ENCODE data around the gene ANKMY1.
A peak's percentile ranks its signal among the peaks of the same experiment; 100 is the strongest.

Gene ANKMY1

DNA sequence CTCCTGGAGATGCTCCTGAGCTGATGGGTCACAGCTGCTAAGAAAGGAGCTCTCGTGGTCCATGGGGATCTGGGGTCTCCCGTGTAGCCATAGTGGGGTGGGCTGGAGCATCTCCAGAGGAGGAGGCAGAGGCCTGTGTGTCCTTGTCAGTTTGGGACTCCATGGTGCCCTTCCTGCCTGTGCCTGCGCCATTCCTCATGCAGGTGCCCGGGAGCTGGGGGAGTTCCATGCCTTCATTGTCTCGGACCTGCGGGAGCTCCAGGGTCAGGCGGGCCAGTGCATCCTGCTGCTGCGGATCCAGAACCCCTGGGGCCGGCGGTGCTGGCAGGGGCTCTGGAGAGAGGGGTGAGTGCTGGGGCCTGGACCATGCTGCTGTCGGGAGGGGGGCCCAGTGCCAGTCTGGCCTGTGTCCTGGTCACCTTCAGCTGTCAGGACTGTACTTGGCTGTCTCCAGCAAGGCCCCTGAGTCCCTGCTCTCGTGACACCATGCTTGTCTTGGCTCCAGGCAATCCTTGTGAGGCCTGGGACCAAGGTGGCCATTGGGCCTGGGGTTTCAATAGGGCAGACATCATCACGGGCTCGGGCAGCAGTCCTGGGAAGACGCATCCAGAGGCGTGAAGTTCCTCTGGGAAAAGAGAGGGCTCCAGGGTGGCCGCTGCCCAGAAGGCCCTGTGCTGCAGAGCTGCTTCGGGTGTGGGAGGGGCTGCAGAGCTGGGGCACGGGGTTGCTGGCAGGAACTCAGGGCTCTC lies 36.1 kb upstream of the ANKMY1 start:
- DNase-seq = no peak

DNA sequence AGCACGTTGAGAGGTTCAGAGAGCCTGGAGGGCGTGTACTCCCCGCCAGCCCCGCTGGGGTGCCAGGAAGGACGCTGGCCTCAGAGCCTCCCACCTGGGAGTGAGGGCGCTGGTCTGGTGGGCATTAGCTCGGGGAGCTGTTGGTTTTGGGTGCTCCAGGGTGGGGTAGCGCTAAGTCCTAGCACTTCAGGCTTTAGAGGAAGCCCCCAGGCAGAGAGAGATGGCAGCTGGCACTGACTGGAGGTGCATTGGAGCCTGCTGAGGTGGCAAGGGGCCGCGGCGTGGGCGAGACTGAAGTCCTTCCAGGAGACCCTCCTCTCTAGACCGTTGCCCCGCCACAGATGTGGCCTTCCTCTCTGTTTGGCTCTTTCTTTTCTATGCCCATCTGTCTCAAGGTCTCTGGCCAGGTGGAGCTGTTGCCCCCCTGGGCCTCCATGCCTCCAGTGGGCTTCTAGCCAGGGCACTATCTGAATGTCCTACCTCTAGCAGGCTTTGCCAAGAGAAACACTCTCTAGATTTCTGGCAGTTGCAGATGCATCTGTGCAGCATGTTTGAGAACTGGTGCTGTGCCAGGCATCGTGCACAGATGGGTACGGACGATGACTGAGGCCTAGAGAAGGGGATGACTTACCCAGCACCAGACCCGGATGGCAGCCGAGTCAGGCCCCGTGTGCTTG lies 35.4 kb upstream of the ANKMY1 start:
- no peak for DNase-seq

DNA sequence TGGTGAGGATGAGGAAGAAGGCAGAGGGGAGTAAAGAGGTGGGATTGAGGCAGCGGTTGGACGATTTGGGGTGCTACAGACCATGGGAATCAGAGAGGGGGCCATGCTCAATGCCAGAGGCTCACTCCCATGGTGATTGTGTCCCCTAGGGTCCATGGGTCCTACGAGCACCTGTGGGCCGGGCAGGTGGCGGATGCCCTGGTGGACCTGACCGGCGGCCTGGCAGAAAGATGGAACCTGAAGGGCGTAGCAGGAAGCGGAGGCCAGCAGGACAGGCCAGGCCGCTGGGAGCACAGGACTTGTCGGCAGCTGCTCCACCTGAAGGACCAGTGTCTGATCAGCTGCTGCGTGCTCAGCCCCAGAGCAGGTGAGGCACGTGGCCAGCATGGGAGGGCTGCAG lies 34.0 kb upstream of the ANKMY1 start:
- no peak for DNase-seq

DNA sequence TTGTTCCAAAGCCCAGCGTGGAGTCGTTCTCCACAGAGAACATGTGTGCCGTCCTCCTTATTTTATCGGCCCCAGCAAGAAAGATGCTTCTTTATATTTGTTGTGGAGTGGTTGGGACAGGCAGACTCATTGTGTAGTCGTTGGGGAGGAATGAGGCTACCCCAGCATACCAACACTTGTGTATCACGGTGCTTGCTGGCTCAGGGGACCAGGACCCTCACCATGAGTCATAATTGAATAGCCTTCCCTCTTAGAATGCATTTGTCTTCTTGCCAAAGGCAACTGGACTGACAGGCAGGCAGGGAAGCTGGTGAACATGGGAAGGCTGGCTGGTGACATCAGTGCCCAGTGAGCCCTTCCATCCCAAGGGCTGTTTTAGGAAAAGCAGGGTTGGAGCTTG lies 33.4 kb upstream of the ANKMY1 start:
- peak; percentile 44 for DNase-seq

DNA sequence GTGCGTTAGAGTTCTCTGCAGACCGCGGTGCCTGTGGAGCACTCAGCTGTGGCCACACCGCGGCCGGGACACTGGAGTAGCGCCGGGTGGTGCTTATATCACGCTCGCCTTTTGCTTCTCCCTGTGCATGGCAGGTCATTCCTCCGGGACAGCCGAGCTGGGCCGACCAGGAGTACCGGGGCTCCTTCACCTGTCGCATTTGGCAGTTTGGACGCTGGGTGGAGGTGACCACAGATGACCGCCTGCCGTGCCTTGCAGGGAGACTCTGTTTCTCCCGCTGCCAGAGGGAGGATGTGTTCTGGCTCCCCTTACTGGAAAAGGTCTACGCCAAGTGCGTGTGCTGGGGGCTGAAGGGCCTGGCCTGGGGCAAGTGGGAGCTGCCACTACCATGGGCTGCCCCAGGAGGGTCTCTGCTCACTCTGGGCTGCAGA lies 32.9 kb upstream of the ANKMY1 start:
- no peak for DNase-seq

DNA sequence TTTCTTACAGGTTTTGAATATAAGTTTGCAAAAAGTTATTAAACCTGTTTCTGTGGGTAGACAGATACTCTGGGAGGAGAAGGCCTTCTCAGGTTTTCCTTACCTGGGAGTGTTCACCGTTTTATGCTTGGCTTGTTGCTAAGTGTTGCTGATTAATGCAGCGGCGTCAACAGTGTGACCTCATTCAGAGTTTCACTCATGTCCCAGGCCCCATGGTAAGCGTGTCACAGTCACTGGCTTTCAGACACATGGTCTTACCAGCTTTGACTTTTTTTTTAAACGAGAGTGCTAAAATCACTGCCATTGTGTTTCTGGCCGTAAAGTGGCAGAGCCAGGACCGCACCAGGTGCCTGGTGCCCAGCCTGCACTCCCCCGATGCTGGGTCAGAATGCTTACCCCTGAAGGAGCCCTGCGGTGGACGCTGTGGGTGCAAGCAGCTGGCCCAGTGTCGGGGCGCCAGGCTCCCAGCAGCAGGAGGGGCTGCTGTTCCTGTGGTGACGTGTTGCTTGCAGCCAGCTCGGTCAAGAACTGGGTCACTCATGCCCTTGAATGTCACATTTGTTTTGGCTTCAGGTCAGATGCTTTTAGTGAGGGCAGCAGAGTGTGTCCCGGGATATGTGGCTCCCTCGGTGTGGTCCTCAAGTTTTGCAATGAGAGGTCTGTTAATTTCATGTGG lies 32.2 kb upstream of the ANKMY1 start:
- DNase-seq = no peak

DNA sequence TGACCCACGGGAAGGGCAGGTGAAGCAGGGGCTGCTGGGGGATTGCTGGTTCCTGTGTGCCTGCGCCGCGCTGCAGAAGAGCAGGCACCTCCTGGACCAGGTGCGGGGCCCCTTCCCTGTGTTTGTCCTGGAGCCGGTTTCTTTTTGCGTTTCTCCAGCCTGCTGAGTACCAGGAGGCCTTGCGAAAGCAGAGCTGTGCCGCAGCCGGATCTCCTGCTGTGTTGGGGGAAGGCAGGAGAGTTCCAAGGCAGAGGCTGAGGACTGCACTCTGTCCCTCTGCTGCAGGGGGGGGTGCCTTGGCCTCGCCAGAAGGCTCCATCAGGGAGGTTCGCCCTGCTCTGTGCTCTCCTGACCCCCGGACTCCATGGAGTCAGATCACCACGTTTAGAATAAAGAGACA lies 31.6 kb upstream of the ANKMY1 start:
- no peak for DNase-seq

DNA sequence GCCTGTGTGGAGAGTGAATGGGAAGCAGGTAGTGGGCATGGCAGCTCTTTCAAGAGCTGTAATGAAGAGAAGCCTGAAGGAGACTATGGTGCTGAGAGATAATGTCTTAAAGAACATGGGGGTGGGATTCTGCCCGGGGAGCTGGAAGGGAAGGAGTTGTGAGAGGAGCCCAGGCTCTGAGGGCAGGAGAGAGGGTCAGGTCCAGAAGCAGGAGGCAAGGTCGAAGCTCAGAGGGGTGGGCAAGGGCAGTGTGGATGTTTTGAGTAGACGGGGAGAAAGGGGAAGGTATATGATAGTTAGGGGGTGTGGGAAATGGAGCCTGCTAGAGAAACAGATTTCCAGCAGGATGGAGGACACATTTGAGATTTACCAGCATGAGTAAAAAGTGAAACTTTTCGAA lies 30.9 kb upstream of the ANKMY1 start:
- DNase-seq = no peak

DNA sequence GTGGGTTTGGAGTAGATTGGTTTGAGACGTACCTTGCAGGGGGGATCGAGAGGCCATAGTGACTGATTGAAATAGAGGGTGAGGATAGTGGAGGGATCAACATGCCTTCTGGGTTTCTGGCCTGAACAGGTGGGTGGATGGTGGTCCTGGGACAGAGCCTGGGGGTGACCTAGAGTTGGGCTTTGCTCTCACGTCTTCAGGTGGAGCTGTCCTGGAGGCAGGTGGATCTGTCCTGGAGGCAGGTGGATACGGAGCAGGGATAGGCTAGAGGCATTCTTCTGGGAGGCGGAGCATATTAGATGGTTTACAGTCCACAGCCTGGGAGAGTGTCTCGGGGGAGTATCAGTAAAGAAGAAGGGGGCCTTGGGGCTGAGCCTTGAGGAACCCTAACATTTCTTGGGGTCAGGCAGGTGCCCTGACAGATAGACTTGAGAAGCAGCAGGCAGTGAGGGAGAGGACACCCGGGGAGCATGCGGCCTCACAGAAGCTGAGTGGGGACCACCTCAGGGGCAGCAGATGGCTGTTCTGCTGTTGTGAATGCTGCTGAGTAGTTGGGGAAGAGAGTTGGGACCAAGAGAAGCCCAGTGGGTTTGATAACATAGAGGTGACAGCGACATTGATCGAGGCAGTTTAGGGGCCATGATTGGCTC lies 30.3 kb upstream of the ANKMY1 start:
- DNase-seq = no peak

DNA sequence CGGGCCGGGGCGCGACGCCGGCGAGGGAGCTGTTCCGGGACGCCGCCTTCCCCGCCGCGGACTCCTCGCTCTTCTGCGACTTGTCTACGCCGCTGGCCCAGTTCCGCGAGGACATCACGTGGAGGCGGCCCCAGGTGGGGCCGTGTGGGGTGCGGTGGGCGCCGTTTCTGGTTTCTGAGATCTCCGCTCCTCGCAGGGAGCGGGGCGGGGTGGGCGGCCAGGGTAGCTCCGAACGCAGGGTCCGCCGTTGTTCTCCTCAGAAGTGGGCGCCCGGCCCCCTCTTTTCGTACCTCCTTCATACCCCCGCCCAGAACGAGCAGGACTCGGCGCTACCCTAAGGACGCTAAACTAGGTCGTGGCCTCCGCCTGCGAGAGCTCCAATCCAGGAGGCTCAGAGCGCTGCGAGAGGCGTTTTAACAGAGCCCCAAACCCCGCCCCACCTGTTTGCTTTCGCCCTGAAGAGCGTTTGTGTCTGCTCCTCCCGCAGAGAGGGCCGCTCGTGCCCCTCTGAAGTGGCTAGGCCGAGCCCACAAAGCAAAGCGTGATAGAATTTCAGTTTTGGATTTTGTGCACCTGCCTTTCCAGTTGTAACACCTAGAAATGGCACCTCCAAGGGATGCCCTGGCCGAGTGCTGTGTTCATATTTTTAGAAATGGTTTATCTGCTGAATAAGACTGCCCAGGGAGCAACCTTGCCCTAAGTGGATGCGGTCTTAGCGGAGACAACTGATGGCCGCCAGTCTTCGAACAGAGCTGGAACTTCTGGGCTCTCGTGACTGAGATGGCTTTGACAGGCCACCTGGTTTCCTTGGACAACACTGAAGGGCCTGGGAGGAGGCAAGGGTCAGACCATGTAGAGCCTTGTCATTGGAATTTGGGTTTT lies 29.4 kb upstream of the ANKMY1 start:
- peak; percentile 33 for DNase-seq

DNA sequence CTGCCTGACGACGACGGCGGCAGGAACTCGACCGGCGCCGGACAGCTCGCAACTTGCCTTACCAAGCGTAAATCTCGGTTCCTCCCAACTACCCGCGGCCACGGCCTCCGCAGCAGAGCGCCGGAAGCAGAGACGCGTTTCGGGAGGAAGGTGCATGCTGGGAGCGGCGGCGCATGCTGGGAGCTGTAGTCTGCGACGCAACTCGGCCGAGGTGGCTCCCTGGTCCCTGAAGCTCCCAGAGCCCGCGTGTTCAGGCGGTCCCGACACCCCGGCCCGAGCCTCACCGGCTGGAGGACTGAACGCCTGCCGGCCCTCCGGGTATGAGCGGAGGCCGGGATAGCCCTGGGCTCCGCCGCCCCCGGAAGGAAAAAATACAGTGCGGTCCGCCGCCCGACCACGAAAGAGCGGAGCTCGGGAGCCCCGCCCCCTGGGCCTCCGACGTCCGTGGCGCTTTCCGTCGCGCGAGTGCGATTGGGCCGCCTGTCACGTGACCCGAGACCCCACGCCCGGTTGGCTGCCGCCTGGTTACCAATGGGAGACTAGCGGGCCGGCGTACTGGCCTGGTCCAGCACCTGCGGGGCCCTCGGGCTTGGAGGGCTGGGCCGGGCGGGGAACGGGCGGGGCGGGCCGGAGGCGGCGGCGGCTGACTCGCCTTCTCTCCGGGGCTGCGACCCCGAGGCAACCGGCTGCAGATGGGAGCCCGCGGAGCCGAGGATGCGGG lies 28.6 kb upstream of the ANKMY1 start, which contains the start of gene CAPN10:
Gene CAPN10 (plus strand): TSS at position 537 of the 721 bp plus-strand sequence. CDS start 178 bp downstream, at position 715.
- peak; percentile 95 for DNase-seq

DNA sequence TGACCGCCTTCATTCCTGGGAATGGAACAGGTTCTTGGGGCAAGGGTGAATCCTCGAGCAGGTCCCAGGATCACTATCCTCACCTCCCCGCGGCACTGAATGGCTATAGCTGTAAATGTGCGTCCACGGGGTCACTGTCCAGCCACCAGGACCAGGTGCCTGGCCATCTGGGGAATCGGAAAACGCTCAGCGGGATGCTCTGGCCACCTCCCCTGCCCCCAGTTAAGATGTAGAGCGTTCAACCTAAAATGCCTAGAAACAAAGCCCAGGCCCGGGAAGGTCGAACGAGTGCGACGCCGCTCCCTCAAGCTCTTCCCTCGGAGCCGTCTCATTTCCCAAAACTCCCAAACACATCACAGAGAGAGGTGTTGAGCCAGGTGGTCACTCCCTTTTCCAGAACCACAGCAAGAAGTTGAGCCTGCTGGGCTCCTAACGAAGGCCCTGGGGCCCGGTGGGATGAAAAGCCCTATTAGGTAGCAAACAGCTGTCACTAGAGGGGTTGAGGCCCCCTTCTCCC lies 28.0 kb upstream of the ANKMY1 start:
- no peak for DNase-seq

DNA sequence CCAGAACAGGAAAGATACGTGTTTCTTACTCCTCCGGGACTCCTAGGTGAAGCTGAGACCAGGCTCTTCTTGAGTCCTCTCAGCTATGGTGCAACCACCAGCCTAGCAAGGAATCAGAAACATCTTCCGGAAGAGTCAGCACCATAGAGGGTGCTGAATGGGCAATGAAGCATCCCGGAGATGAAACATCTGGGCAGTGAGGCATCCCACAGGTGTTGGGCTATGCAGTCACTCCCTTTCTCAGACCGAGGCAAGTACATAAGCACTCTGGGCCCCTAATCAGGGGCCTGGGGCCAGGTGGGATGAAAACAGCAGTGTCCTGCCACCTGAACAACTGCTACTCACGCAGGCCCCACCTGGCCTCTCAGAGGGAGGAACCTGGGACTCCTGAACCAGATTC lies 27.3 kb upstream of the ANKMY1 start:
- no peak for DNase-seq

DNA sequence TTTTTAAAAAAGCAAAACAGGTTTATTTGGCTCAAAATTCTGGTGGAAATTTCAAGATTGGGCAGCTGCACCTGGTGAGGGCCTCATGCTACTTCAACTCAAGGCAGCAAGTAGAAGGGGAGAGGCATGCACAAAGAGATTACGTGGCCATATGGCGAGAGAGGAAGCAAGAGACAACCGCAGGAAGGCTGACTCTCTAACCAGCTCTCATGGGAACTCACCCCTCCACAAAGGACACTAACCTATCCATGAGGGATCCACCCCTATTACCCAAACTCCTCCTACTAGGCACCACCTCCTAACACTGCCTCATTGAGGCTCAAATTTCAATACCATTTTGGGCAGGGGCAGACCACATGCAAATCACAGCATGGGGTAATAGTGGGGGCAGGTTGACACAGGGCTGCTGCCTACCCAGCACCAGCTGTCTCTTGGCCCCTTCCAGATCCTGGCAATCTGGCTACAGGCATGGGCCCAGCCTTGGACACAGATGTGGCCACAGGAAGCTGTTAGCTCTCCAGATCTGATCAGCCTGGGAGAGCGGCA lies 26.8 kb upstream of the ANKMY1 start:
- peak; percentile 29 for DNase-seq

DNA sequence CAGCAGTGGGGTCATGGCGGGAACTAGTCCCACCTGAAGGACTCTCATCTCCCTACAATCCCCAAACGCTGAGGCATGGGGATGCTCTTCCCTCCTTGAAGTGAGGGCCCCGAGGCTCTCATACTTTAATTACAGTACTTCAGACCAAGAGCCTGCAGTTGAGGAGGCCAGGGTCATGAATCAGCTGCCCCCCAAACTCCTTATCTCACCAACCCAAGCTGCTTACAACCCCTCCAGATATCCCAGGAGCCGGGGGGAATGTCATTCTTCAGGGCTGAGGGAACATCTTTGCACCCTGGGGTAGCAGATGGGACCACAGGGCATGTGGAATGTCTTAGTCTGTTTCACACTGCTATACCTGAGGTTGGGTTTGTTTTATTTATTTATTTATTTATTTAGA lies 26.0 kb upstream of the ANKMY1 start:
- no peak for DNase-seq

DNA sequence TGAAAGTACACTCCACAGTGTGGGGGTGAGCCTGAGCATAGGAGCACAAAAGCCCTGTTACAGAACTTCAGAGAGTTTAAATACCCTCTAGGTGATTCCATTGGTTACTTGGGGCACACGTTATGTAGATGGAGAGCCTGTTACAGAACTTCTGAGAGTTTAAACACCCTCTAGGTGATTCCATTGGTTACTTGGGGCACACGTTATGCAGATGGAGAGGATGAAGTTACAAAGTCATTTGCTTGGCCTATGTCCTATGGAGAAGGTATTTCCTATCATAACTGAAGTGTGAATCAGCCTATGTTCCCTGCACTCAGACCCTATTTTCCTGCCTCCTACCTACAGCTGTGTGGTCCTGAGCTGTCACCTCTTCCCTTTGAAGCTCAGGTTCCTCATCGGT lies 25.0 kb upstream of the ANKMY1 start:
- DNase-seq = peak; percentile 21

DNA sequence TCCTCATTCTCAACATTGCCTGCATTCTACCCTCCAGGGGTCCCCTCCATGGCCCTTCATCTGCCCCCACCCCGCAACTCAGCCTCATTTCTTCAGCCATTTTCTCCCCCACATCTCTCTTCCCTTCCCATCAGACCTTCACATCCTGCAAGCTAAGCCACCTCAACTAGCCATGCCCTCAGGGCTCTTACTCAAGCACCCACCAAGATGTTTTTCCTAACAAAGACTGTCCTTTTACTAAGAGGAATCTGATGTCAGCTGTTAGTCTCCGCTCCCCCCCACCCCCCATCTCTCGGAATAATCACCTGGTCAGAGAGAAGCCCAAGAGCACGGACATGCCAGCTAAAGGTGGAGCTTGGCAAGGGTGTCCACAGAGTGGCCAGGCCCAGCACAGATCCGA lies 24.0 kb upstream of the ANKMY1 start:
- peak; percentile 46 for DNase-seq

DNA sequence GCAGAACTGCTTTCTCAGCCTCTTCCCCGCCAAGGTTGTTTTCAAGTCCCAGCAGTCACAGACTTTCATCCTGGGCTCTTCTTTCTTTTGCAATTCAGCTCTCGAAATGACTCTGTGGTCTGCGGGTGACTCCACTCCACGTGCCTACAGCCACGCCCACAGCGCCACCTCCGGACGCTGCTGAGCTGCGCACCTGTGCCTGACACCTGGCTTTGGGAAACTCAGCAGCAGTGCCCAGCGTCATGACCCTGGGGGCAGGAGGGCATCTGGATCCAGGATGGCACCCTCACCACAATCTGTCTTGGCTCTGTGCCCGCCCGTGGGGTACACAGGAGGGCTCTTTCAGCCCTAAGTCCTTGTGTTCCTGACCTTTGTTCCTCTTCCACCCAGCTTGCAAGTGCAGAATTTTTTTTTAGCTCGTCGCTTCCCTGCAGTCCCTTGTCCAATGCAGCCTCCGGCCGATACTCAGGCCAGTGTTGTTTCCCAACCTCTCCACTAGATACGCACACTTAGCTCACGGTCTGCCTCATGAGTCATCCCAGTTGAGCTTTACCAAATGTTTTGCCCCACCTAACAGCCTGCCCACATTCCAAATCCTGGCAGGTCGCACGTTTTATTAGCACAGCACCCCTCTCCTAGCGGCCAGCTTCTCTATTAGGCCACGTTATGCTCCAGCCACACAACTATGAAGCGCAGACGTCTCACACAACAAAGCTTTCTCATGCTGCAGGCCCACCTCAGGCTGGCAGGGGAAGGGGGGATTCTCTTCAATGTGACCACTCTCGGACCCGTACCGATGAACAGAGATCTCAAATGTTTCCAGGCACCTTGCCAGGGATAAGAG lies 22.2 kb upstream of the ANKMY1 start:
- DNase-seq = peak; percentile 92

DNA sequence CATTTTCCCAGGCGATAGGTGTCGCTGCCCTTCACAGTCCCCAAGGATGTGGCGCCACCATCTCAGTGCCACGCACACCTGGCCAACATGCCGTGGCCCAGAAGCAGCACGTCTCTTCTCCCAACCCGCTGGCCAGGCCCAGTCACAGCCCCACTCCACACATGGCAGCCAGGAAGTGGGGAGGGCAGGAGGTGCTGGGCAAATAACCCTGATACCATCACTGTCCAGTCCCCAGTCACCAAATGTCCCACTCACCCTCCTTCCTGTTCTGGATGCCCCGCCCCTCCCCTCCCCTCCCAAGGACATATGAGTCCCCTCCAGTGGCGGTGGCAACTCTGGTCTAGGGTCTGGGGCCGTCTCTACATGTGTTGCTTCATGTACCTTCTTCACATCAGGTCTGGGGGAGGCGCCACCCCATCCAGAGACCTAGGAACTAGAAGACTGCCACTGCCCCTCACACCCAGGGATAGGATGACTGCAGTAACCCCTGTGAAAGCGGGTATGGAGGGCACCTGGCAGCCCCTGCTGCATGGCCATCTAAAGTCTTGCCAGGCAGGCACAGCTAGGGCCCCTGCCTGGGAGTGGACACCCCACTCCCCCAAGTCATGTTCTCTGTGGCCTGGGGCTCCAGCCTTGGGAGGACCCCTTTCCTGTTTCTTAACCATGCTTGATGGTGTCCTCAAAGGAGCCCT lies 21.4 kb upstream of the ANKMY1 start:
- no peak for DNase-seq

DNA sequence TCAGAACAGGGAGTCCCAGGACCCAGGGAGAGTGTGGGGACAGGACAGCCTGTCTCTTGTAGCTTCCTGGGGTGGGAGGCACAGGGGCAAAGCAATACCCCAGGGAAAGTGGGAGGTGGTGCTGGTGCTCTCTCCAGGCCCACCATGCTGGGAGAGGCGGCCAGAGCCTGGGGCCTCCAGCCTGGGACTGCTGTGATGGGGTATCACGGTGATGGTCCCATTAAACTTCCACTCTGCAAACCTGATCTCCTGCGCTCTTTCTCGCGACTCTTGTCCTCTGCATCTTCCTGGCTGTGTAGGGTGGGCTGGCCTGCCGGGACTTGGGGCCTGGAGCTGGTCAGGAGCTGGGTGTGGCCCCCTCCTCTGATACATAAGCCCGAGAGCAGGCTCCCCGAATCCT lies 20.7 kb upstream of the ANKMY1 start:
- no peak for DNase-seq

All from EL (cell line).